ENCODE results near the gene LRFN5.

The LRFN5 gene

DNA sequence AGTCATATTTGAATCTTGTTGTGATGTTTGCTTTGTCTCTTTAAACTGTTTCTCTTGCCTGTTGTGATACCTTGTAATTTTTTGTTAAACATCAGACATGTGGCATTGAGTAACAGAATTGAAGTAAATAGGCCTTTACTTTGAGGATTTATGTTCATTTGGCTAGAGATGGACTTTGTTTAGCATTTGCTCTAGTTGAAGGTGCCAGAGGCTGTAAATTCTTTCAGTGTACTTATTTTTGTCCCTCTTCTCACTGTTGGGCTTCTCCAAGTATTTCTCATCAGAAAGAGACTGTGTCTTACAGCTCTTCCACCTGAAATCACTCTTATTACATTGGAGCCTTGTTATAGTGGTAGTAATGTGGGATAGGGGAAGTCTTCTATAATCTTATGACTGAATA lies 175.8 kb downstream of the LRFN5 start:
- H3K4me1 Mint-ChIP-seq (ENCODE audit: low read depth), result no peaks in the 10 kb centered on the region
- H3K9me3 Mint-ChIP-seq, result no peaks in the 10 kb centered on the region
- H3K27me3 Mint-ChIP-seq, result no peaks in the 10 kb centered on the region
- H3K27ac Mint-ChIP-seq, result no peak overlapping the region
- H3K4me3 Mint-ChIP-seq, result no peak overlapping the region
- DNase-seq, result no peak
- H3K36me3 Mint-ChIP-seq (ENCODE audit: low read depth), result no peaks in the 10 kb centered on the region

DNA sequence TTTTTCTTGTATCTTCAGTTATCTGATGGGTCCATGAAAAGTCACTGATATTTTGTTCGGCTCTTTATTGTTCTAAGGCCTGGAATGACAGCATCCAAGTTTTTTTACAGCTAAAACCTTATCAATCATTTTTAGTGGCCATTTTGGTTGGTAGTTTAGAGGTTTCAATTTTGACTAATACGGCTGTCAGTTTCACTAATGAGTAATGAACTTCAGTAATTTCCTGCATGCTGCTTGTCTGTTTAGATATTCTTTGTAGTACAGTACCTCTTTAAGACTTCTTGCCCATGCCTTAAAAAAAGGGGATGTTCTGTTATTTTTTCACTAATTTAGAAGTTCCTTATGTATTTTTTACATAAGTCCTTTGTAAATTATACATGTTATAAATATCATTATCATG lies 176.7 kb downstream of the LRFN5 start:
- Mint-ChIP-seq H3K4me1 (ENCODE audit: low read depth) (no peaks in the 10 kb centered on the region), H3K27ac (no peak overlapping the region)
- DNase-seq, result no peak

DNA sequence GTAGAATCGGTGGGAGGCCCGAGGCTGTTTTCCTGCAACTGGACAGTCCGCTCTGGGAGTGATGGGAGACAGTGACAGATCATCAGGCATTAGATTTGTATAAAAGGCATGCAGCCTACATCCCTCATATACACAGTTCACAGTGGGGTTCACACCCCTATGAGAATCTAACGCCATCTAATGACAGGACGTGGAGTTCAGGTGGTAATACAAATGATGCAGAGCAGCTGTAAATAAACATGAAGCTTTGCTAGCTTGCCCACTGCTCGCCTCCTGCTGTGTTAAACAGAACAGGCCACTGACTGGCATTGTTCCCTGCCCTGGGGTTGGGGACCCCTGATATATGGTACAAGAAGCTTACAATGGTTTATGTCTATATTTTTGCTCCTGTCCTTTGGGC lies 179.0 kb downstream of the LRFN5 start:
- H3K4me1 Mint-ChIP-seq (ENCODE audit: low read depth), result no peaks in the 10 kb centered on the region
- H3K27me3 Mint-ChIP-seq, result no peaks in the 10 kb centered on the region
- no peak overlapping the region for H3K4me3 Mint-ChIP-seq
- no peaks in the 10 kb centered on the region for H3K36me3 Mint-ChIP-seq (ENCODE audit: low read depth)
- H3K27ac Mint-ChIP-seq, result no peak overlapping the region
- H3K9me3 Mint-ChIP-seq, result no peaks in the 10 kb centered on the region
- no peak for DNase-seq

More for the DNA sequence above, 176.7 kb downstream of the LRFN5 start:
- no peak overlapping the region for H3K4me3 Mint-ChIP-seq
- H3K27me3 Mint-ChIP-seq, result no peaks in the 10 kb centered on the region
- H3K9me3 Mint-ChIP-seq, result no peaks in the 10 kb centered on the region
- no peaks in the 10 kb centered on the region for H3K36me3 Mint-ChIP-seq (ENCODE audit: low read depth)

DNA sequence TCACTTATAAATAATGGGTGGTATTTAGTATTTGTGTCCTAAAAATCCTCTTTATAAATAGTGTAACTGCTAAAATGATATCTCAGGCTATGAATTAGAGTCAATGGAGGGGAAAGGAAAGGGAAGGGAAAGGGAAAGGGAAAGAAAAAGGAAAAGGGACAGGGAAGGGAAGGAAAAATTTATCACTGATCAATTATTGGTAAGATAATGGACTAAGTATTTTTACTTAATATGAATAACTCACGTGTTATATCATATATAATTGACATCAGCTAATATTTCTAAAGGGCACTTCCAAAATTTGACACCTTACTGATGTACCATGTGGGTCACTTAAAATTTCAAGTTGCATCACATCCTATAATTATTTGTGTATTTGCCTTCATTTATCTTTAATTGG lies 193.1 kb downstream of the LRFN5 start:
- no peak overlapping the region for H3K27ac Mint-ChIP-seq
- H3K4me3 Mint-ChIP-seq, result no peak overlapping the region
- H3K36me3 Mint-ChIP-seq (ENCODE audit: low read depth), result no peaks in the 10 kb centered on the region
- no peaks in the 10 kb centered on the region for H3K27me3 Mint-ChIP-seq
- H3K9me3 Mint-ChIP-seq, result no peaks in the 10 kb centered on the region
- H3K4me1 Mint-ChIP-seq (ENCODE audit: low read depth), result no peaks in the 10 kb centered on the region
- no peak for DNase-seq

DNA sequence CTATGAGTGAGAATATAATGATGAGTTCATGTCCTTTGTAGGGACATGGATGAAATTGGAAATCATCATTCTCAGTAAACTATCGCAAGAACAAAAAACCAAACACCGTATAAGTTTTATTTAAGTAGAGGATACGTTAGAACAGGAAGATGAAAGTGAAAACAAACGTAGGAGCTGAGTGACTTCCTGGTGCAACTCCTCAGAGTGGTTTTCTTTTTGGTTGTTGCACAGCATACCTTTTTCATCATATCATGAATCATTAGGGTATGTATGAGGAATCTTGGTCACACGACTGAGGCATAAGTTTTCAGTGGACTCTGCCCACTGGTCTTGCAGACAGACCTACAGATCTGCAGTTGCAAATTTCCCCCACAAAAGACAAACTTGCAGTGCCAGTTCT lies 199.0 kb downstream of the LRFN5 start:
- H3K36me3 Mint-ChIP-seq (ENCODE audit: low read depth), result no peaks in the 10 kb centered on the region
- H3K4me1 Mint-ChIP-seq (ENCODE audit: low read depth), result no peaks in the 10 kb centered on the region
- no peak overlapping the region for H3K4me3 Mint-ChIP-seq
- H3K27me3 Mint-ChIP-seq, result no peaks in the 10 kb centered on the region
- no peak overlapping the region for H3K27ac Mint-ChIP-seq
- peaks cover 1% of the 10 kb centered on the region for H3K9me3 Mint-ChIP-seq
- no peak for DNase-seq

DNA sequence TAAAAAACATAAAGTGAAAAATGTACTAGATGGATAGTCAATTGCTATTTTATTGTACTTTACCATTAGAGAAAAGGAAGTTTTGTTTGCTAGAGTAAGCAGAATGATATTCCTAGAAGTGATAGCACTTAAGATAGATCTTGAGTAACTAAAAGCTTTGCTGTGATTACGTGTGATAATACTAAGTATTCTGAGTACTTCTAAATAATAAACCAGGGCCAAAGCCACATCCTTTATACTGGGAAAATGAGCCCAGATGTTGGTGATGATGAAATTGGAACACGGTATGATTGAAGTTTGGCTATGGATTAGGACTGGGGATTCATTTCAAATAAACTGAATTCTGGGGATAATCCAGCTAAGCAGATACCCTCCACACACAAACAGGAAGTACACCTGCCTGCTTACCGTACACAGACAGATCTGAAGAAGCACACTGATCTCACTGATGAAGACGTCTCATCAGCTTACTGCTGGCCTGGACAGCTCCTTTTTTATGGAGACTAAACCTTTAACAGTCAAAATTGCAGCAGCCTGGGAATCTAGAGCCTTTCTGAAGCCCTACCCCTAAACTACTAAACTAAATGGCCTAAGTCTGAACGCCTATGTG lies 199.8 kb downstream of the LRFN5 start:
- no peak for DNase-seq
- no peak overlapping the region for H3K4me3 Mint-ChIP-seq
- peaks cover 1% of the 10 kb centered on the region for H3K9me3 Mint-ChIP-seq
- H3K27ac Mint-ChIP-seq, result no peak overlapping the region
- no peaks in the 10 kb centered on the region for H3K36me3 Mint-ChIP-seq (ENCODE audit: low read depth)
- no peaks in the 10 kb centered on the region for H3K27me3 Mint-ChIP-seq
- H3K4me1 Mint-ChIP-seq (ENCODE audit: low read depth), result no peaks in the 10 kb centered on the region

DNA sequence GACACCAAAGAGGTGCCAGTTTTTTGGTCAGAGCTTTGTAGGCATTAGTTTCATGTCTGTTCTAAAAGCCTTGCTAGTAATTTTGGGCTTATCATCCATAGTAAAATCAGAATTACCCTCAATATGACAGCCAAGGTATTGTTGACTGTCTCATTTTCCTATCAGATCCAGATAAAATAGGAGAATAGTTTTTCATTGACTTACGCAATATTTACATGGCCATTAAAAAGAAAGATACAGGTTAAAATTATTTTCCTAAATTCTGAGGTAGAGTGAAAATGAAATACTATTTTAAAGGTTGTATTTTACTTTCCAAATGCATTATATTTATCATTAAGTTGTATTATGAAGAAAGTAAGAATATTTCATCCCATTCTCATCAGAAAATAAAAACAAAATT lies 203.7 kb downstream of the LRFN5 start:
- Mint-ChIP-seq H3K4me3 (no peak overlapping the region), H3K4me1 (ENCODE audit: low read depth) (no peaks in the 10 kb centered on the region), H3K9me3 (peaks cover 1% of the 10 kb centered on the region), H3K27ac (no peak overlapping the region), H3K27me3 (no peaks in the 10 kb centered on the region), H3K36me3 (ENCODE audit: low read depth) (no peaks in the 10 kb centered on the region)
- no peak for DNase-seq

DNA sequence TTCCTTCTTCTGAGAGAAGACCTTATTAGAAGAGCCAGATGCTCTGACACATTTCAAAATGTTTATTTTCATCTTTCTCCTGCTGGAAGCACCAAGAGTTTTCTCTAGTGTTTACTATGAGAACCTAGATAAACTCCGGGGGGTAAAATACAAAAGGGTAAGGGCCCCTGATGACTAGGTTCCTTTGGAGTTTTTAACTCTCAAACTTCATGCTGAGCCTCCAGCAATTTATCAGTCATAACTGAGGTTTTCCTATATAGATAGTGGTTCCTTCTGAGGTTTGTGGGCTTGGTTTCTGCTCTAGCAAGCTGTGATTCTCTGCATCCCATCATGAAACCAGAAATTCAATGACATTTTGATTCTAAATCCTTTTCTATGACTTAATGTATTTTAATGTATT lies 210.9 kb downstream of the LRFN5 start:
- no peak overlapping the region for H3K27ac Mint-ChIP-seq
- no peaks in the 10 kb centered on the region for H3K9me3 Mint-ChIP-seq
- no peaks in the 10 kb centered on the region for H3K4me1 Mint-ChIP-seq (ENCODE audit: low read depth)
- no peak overlapping the region for H3K4me3 Mint-ChIP-seq
- H3K36me3 Mint-ChIP-seq (ENCODE audit: low read depth), result no peaks in the 10 kb centered on the region
- H3K27me3 Mint-ChIP-seq, result no peaks in the 10 kb centered on the region
- no peak for DNase-seq

DNA sequence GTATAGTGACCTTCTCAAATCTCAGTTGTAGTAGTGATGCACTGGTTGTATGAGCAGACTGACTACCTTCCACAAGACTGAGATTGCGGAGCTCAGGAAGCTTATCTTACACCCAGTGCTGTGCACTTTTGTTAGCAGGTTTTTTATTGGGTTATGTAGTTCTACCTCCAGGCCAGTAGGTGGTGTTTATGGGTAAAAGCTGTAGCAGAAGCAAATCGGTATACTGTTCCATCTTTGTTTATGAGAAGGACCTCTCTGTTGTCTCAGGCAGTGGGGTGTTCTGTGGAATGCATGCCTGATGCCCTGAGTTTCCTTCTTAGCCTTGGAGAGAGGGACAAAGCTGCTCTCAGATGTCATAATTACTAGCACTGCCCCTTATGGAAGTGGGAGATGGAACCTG lies 217.8 kb downstream of the LRFN5 start:
- H3K27ac Mint-ChIP-seq, result no peak overlapping the region
- no peak for DNase-seq
- H3K27me3 Mint-ChIP-seq, result no peaks in the 10 kb centered on the region
- H3K4me1 Mint-ChIP-seq (ENCODE audit: low read depth), result no peaks in the 10 kb centered on the region
- no peaks in the 10 kb centered on the region for H3K36me3 Mint-ChIP-seq (ENCODE audit: low read depth)
- H3K4me3 Mint-ChIP-seq, result no peak overlapping the region
- peaks cover 17% of the 10 kb centered on the region for H3K9me3 Mint-ChIP-seq

DNA sequence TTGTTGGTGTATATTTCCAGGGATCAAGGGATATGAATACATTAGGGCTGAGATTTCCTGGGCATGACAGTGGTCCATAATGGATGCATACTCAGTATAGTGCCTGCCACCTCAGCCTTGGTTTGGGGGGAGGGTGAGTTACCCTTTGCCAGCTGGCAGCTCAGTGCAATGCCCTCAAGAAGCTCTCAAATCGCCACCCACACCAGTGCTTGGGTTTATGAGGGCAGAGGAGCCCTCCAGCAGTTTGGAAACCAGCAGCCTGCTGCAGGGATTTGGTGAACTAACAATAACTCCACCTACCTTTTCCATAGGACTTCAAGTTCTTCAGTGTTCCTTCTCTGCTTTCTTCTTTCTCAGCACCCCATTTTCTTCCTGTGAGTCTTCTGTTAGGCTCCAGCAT lies 218.9 kb downstream of the LRFN5 start:
- H3K27me3 Mint-ChIP-seq, result no peaks in the 10 kb centered on the region
- no peaks in the 10 kb centered on the region for H3K4me1 Mint-ChIP-seq (ENCODE audit: low read depth)

DNA sequence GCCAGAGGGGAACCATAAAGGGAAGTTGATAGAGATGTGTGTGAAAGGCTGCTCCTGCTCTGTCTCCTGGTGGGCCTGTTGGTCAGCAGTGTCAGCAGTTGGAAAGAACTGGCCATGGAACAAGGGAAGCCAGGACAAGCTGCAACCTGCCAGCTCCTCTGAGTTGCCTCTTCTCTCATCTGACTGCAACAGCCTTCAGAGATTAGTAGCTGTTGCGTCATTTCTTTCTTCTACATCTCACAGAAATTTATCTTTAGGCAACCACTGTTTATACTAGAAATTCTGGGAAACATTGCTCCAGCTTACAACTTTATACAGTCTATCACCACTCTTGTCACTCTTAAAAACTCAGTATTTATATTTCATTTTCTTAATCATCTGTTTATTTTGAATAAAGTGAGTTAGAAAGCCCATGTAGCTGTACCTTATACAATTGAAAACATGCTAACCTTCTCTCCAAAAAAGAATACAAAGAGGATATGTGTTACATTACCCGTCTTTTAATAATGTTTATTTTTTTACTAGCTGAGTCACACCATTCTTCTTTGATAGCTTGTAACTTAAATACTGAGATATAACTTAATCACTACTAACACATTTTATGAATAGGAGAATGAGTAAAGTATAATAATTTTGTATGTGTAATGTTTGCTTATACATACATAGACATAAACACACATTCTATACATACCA lies 224.2 kb downstream of the LRFN5 start:
- no peak overlapping the region for H3K27ac Mint-ChIP-seq
- H3K9me3 Mint-ChIP-seq, result peaks cover 5% of the 10 kb centered on the region
- H3K27me3 Mint-ChIP-seq, result no peaks in the 10 kb centered on the region
- H3K4me1 Mint-ChIP-seq (ENCODE audit: low read depth), result no peaks in the 10 kb centered on the region
- no peak overlapping the region for H3K4me3 Mint-ChIP-seq
- DNase-seq, result no peak
- no peaks in the 10 kb centered on the region for H3K36me3 Mint-ChIP-seq (ENCODE audit: low read depth)

More for the DNA sequence above, 218.9 kb downstream of the LRFN5 start:
- no peaks in the 10 kb centered on the region for H3K36me3 Mint-ChIP-seq (ENCODE audit: low read depth)
- no peak overlapping the region for H3K4me3 Mint-ChIP-seq
- H3K9me3 Mint-ChIP-seq, result peaks cover 17% of the 10 kb centered on the region
- DNase-seq, result no peak
- H3K27ac Mint-ChIP-seq, result no peak overlapping the region

DNA sequence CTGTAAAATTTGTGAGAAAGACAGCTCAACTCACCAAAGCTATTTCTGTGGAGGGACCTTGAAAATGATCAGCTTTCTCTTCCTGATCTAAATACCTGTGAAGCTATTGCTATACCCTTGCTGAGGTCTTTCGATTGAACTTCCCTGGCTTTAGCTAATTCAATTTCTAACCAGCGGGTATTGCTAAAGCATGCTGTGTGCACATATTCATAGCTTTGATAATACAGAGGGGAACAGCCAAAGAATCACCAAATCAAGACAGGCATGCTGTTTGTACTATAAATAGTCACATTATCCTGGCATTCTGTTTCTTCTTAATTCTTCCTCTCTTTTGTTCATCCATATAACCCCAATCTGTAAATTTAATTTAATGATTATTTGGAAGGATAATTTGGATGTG lies 233.0 kb downstream of the LRFN5 start:
- Mint-ChIP-seq H3K4me3 (no peak overlapping the region), H3K9me3 (no peaks in the 10 kb centered on the region), H3K4me1 (ENCODE audit: low read depth) (no peaks in the 10 kb centered on the region)

DNA sequence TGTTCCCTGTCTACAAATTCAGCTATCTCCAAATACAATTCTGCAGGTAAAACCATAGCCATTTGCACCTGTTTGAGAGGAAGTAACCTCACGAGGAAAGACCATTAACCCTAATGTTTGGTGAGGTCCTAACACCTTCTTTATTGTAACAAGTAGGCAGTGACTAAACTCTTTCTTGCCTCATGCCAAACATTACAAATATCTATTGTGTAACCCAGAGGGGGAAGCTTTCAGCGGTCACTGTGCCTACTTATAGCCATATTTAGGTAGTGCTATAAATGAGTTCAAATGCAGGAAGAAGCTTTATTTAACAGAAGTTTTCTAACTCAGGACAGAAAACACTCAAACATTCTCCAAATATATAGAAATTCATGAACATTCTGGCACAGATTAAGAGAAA lies 252.7 kb downstream of the LRFN5 start:
- Mint-ChIP-seq H3K9me3 (peaks cover 4% of the 10 kb centered on the region), H3K4me1 (ENCODE audit: low read depth) (no peaks in the 10 kb centered on the region), H3K36me3 (ENCODE audit: low read depth) (no peaks in the 10 kb centered on the region), H3K27ac (no peak overlapping the region), H3K4me3 (no peak overlapping the region), H3K27me3 (no peaks in the 10 kb centered on the region)
- DNase-seq, result no peak

More for the DNA sequence above, 233.0 kb downstream of the LRFN5 start:
- no peak for DNase-seq
- Mint-ChIP-seq H3K27me3 (no peaks in the 10 kb centered on the region), H3K27ac (no peak overlapping the region), H3K36me3 (ENCODE audit: low read depth) (no peaks in the 10 kb centered on the region)

DNA sequence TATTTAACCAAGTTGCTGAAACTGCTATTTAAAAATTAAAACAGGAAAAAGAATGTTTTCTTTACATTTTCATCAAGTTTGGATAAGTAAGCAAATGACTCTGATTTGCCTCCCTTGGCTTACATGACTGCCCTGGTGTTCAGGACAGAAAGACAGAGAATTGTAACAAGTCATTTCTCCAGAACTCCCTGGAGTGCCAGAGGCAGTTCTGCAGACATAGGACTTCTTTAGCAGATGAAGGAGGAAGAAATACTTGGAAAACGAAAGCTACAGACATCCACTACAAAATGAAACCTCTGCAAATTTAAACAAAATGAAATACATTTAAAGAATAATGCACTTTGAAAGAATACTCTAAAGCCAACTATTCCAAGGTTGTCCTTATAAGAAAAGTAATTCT lies 253.9 kb downstream of the LRFN5 start:
- H3K4me3 Mint-ChIP-seq, result no peak overlapping the region
- no peaks in the 10 kb centered on the region for H3K36me3 Mint-ChIP-seq (ENCODE audit: low read depth)
- no peaks in the 10 kb centered on the region for H3K4me1 Mint-ChIP-seq (ENCODE audit: low read depth)
- no peak overlapping the region for H3K27ac Mint-ChIP-seq
- H3K27me3 Mint-ChIP-seq, result no peaks in the 10 kb centered on the region
- peaks cover 4% of the 10 kb centered on the region for H3K9me3 Mint-ChIP-seq
- no peak for DNase-seq

DNA sequence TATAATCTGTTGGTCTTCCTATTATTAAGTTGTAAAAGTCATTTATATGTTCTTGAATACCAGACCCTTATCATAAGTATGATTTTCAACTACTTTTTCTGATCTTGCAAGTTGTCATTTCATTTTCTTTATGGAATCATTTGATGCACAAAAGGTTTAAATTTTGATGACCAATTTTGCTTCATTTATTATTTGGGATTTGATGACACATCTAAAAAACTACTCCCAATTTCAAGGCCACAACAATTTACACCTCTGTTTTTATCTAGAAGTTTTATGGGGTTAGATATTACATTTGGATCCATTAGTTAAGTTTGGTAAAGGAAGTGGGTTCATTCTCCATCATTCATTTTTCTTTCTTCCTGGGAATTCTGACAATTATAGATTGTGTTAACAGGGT lies 259.2 kb downstream of the LRFN5 start:
- no peak overlapping the region for H3K27ac Mint-ChIP-seq
- peaks cover 7% of the 10 kb centered on the region for H3K9me3 Mint-ChIP-seq
- H3K27me3 Mint-ChIP-seq, result no peaks in the 10 kb centered on the region
- H3K4me1 Mint-ChIP-seq (ENCODE audit: low read depth), result no peaks in the 10 kb centered on the region
- no peaks in the 10 kb centered on the region for H3K36me3 Mint-ChIP-seq (ENCODE audit: low read depth)
- DNase-seq, result no peak
- H3K4me3 Mint-ChIP-seq, result no peak overlapping the region

DNA sequence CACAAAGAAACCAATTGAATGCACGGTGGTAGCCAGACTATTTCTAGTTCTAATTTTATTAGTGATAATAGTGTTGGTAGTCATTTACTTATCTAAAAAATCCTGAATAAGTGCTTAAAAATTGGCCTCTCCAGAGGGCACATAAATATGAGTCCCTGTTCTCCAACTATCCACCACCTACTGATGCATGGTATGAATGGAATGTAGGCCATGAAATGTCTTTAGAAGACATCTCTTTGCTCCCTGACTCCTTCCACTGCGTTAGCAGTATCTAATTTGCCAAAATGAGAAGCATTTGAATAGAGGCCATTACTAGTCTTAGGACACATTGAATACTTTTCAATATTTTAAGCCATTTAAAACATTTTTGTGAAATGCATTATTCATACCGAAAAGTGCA lies 261.7 kb downstream of the LRFN5 start:
- Mint-ChIP-seq H3K4me3 (no peak overlapping the region), H3K36me3 (ENCODE audit: low read depth) (no peaks in the 10 kb centered on the region), H3K27ac (no peak overlapping the region), H3K27me3 (no peaks in the 10 kb centered on the region), H3K9me3 (peaks cover 5% of the 10 kb centered on the region), H3K4me1 (ENCODE audit: low read depth) (no peaks in the 10 kb centered on the region)
- no peak for DNase-seq
